Gastrocnemius medialis (tissue), 4 donors: ENCODE data around the gene INPP4A.

ENCODE experiments used
- POLR2A ChIP-seq, 2 donors: fragments of 450-650 bp; IDR thresholded peaks; one replicate each; pipeline ENCODE4 v1.6.1; 2017; ENCODE audit warnings: antibody characterized with exemption in 2 of 2, mild to moderate bottlenecking in 2 of 2, moderate library complexity in 2 of 2
- TF ChIP-seq, protein P1 (sequence below), 5 experiments: fragments of 450-650 bp in 3 of 5; fragments of 200-600 bp in 2 of 5; sonication (generic) in 2 of 5; IDR thresholded peaks in 4 of 5; conservative IDR thresholded peaks in 1 of 5; 1 replicate in 4 of 5; 2 replicates in 1 of 5; pipeline ENCODE4 v1.5.1; 2016 to 2019; ENCODE audit warnings: antibody characterized with exemption in 5 of 5, mild to moderate bottlenecking in 3 of 5, moderate library complexity in 3 of 5

DNA sequence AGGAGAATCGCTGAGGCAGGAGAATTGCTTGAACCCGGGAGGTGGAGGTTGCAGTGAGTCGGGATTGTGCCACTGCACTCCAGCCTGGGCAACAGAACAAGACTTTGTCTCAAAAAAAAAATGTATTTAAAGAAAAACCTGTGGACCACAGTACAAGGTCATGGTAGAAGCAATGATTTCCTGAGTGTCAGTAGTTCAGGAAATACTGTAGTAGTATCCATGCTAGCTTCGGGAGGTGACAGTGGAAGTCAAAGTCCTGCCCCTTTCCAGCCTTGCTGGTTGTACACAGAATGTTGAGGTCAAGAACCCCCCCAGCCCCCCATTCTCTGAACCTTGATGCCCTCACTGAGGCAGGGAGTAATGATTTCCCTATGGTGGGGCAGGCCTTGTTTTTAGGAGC, 56.6 kb downstream of the INPP4A start:
- TF ChIP-seq, protein P1, sequence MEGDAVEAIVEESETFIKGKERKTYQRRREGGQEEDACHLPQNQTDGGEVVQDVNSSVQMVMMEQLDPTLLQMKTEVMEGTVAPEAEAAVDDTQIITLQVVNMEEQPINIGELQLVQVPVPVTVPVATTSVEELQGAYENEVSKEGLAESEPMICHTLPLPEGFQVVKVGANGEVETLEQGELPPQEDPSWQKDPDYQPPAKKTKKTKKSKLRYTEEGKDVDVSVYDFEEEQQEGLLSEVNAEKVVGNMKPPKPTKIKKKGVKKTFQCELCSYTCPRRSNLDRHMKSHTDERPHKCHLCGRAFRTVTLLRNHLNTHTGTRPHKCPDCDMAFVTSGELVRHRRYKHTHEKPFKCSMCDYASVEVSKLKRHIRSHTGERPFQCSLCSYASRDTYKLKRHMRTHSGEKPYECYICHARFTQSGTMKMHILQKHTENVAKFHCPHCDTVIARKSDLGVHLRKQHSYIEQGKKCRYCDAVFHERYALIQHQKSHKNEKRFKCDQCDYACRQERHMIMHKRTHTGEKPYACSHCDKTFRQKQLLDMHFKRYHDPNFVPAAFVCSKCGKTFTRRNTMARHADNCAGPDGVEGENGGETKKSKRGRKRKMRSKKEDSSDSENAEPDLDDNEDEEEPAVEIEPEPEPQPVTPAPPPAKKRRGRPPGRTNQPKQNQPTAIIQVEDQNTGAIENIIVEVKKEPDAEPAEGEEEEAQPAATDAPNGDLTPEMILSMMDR (IDR thresholded peaks at IDR 0.05 in 4 of 5, conservative IDR thresholded peaks at IDR 0.05 in 1 of 5): no peak
- TF ChIP-seq POLR2A (IDR thresholded peaks at IDR 0.05): no peak
